Astrocyte of the spinal cord (primary cell): ENCODE results near the gene ATP13A1.

Experiments used
- DNase-seq: peaks from one replicate; pipeline ENCODE4 v3.0.0; 2011; ENCODE audit warnings: low read depth, low spot score
- H3K4me3 ChIP-seq: 2 replicates; pipeline ENCODE4 v1.5.1; 2011; ENCODE audit warnings: low read depth, mild to moderate bottlenecking, low read length, moderate library complexity
- CTCF ChIP-seq: IDR thresholded peaks from 2 replicates; pipeline ENCODE4 v1.5.1; 2012; ENCODE audit warnings: low read depth, mild to moderate bottlenecking, low read length, inconsistent platforms
- in situ Hi-C: cut with HindIII; loops from 2 replicates; pipeline ENCODE4 v1.10.0; 2017; ENCODE audit warnings: low sequenced_read_pairs

The ATP13A1 gene

GRCh38 chr19:19597809-19598306 lies 65.6 kb downstream of the ATP13A1 start:
- DNase-seq, result no peak
- in situ Hi-C loops, result no loop called here
- H3K4me3 ChIP-seq, result no peak overlapping the region
- TF ChIP-seq CTCF, result no peak
